ENCODE measurements around the gene DLK1. TPM values are rescaled to one million over a fixed set of nuclear protein-coding genes. Genes with fewer than 3 reads are reported as not detected.
A peak's percentile ranks its signal among the peaks of the same experiment; 100 is the strongest.

Gene DLK1
- total RNA-seq, 2 donors from 2014 or later = 2.2 TPM; not detected in 1

- no peaks in the 10 kb centered on the region for H3K36me3 ChIP-seq
- no peak for DNase-seq
- no peaks in the 10 kb centered on the region for H3K27me3 ChIP-seq
- H3K9ac ChIP-seq (ENCODE audit: low read depth in 2 of 2, low read length in 2 of 2) = no peak overlapping the region
- peak overlapping the region; percentile 33 for H3K27ac ChIP-seq
- no peaks in the 10 kb centered on the region for H3K9me3 ChIP-seq
- no peak for TF ChIP-seq CTCF (IDR thresholded peaks at IDR 0.05)
- H3K4me1 ChIP-seq = peaks cover 13% of the 10 kb centered on the region
- no peak overlapping the region for H3K4me3 ChIP-seq
- intact Hi-C loops (cut with DNase I) = no loop called here
Measured at GRCh38 chr14:100679707-100680438, 46.8 kb upstream of the DLK1 start.

- intact Hi-C loops (cut with DNase I) = no loop called here
- Histone ChIP-seq H3K36me3 (no peaks in the 10 kb centered on the region), H3K9me3 (no peaks in the 10 kb centered on the region), H3K27ac (peak overlapping the region; percentile 33), H3K4me3 (no peak overlapping the region), H3K9ac (ENCODE audit: low read depth in 2 of 2, low read length in 2 of 2) (no peak overlapping the region), H3K27me3 (no peaks in the 10 kb centered on the region), H3K4me1 (peaks cover 13% of the 10 kb centered on the region)
- DNase-seq = no peak
- no peak for TF ChIP-seq CTCF (IDR thresholded peaks at IDR 0.05)
Measured at GRCh38 chr14:100680439-100681051, 46.1 kb upstream of the DLK1 start.

- Histone ChIP-seq H3K36me3 (no peaks in the 10 kb centered on the region), H3K9me3 (no peaks in the 10 kb centered on the region), H3K9ac (ENCODE audit: low read depth in 2 of 2, low read length in 2 of 2) (no peak overlapping the region), H3K27ac (no peak overlapping the region), H3K4me3 (no peak overlapping the region), H3K27me3 (no peaks in the 10 kb centered on the region), H3K4me1 (peaks cover 13% of the 10 kb centered on the region)
- DNase-seq = no peak
- no peak for TF ChIP-seq CTCF (IDR thresholded peaks at IDR 0.05)
- intact Hi-C loops (cut with DNase I) = no loop called here
Measured at GRCh38 chr14:100681111-100681510, 45.6 kb upstream of the DLK1 start.

GRCh38 chr14:100682749-100683148 is 43.9 kb upstream of the DLK1 start:
- DNase-seq = no peak
- Histone ChIP-seq H3K9ac (ENCODE audit: low read depth in 2 of 2, low read length in 2 of 2) (no peak overlapping the region), H3K27ac (no peak overlapping the region), H3K4me1 (no peaks in the 10 kb centered on the region), H3K36me3 (no peaks in the 10 kb centered on the region), H3K27me3 (no peaks in the 10 kb centered on the region), H3K9me3 (no peaks in the 10 kb centered on the region), H3K4me3 (no peak overlapping the region)
- no peak for TF ChIP-seq CTCF (IDR thresholded peaks at IDR 0.05)
- intact Hi-C loops (cut with DNase I) = no loop called here

GRCh38 chr14:100683578-100683977 is 43.1 kb upstream of the DLK1 start:
- DNase-seq = no peak
- H3K27ac ChIP-seq = no peak overlapping the region
- no peaks in the 10 kb centered on the region for H3K9me3 ChIP-seq
- no peak for TF ChIP-seq CTCF (IDR thresholded peaks at IDR 0.05)
- no peak overlapping the region for H3K4me3 ChIP-seq
- no peaks in the 10 kb centered on the region for H3K36me3 ChIP-seq
- no peak overlapping the region for H3K9ac ChIP-seq (ENCODE audit: low read depth in 2 of 2, low read length in 2 of 2)
- intact Hi-C loops (cut with DNase I) = no loop called here
- H3K4me1 ChIP-seq = no peaks in the 10 kb centered on the region
- no peaks in the 10 kb centered on the region for H3K27me3 ChIP-seq
